Mucosa of descending colon (tissue), 3 donors: ENCODE results near the gene LEKR1. TPM values are rescaled to one million over a fixed set of nuclear protein-coding genes. Genes with fewer than 3 reads are reported as not detected.

Experiments used
- ATAC-seq: fragments of 200-7000 bp; cut with Tn5 transposase; one replicate; pipeline ENCODE4 v1.9.1; 2020; ENCODE audit warnings: mild to moderate bottlenecking, moderate library complexity
- DNase-seq, 3 donors: peaks; one replicate each; pipeline ENCODE4 v3.0.0-alpha.2; 2020
- H3K36me3 ChIP-seq: fragments of 200-600 bp; one replicate; pipeline ENCODE4 v1.8.0; 2021; ENCODE audit warnings: low read depth, mild to moderate bottlenecking
- H3K4me1 ChIP-seq: fragments of 200-600 bp; one replicate; pipeline ENCODE4 v1.8.0; 2021; ENCODE audit warnings: low read depth, mild to moderate bottlenecking
- H3K4me3 ChIP-seq: fragments of 200-600 bp; one replicate; pipeline ENCODE4 v1.8.0; 2021; ENCODE audit warnings: mild to moderate bottlenecking
- H3K9me3 ChIP-seq: fragments of 200-600 bp; one replicate; pipeline ENCODE4 v1.8.0; 2021; ENCODE audit warnings: mild to moderate bottlenecking
- CTCF ChIP-seq: fragments of 200-600 bp; IDR thresholded peaks from one replicate; pipeline ENCODE4 v1.8.0; 2022; ENCODE audit warnings: antibody characterized with exemption, mild to moderate bottlenecking
- intact Hi-C, 2 donors: fragments of 100-400 bp; cut with DNase I in 1 of 2; cut with micrococcal nuclease in 1 of 2; formaldehyde crosslinking; loops; one replicate each; pipeline versions ENCODE4 v1.11.0 to v1.11.1; 2022; cut with DNase I, micrococcal nuclease
- total RNA-seq, 3 donors: library from RNA; stranded (reverse); fragmentation: NEBNext Ultra II Directional in 2 of 3; extraction: Animal tissue kit (Norgen Biotek cat#: 25700) in 2 of 3; gene quantifications; one replicate each; pipeline versions ENCODE4 v1.2.1 to v1.2.4, GENCODE V29; 2021 to 2023
- donor health status: DM: no; HTN: no; CAD: no; lungs with moderate emphysema.
- donor health status: DM: no; HTN: no; CAD: no.
- donor health status: DM: no; HTN: yes; CAD: no.

Gene LEKR1
- total RNA-seq, 3 donors from 2014 or later: 1.9 to 3.5 (median 1.9) TPM

GRCh38 chr3:157001221-157001957, 175.2 kb downstream of the LEKR1 start:
- Histone ChIP-seq H3K4me3 (no peak overlapping the region), H3K36me3 (no peaks in the 10 kb centered on the region), H3K4me1 (no peaks in the 10 kb centered on the region), H3K9me3 (no peaks in the 10 kb centered on the region)
- TF ChIP-seq CTCF: no peak
- intact Hi-C loops: no loop called here
- no peak for DNase-seq
- ATAC-seq: no peak

GRCh38 chr3:157021679-157022078, 195.5 kb downstream of the LEKR1 start:
- no peak for TF ChIP-seq CTCF
- H3K36me3 ChIP-seq: no peaks in the 10 kb centered on the region
- H3K9me3 ChIP-seq: no peaks in the 10 kb centered on the region
- DNase-seq: no peak
- no peak for ATAC-seq
- intact Hi-C loops: no loop called here
- no peaks in the 10 kb centered on the region for H3K4me1 ChIP-seq
- no peak overlapping the region for H3K4me3 ChIP-seq

GRCh38 chr3:157023226-157023625, 197.1 kb downstream of the LEKR1 start:
- no peaks in the 10 kb centered on the region for H3K36me3 ChIP-seq
- H3K9me3 ChIP-seq: no peaks in the 10 kb centered on the region
- H3K4me1 ChIP-seq: no peaks in the 10 kb centered on the region
- DNase-seq (no peak), ATAC-seq (no peak)
- no peak for TF ChIP-seq CTCF
- no peak overlapping the region for H3K4me3 ChIP-seq
- intact Hi-C loops: no loop called here

- Histone ChIP-seq H3K36me3 (no peaks in the 10 kb centered on the region), H3K4me1 (no peaks in the 10 kb centered on the region), H3K9me3 (no peaks in the 10 kb centered on the region), H3K4me3 (no peak overlapping the region)
- ATAC-seq (no peak), DNase-seq (no peak)
- intact Hi-C loops: no loop called here
- TF ChIP-seq CTCF: no peak
Observed at GRCh38 chr3:157026091-157026490, 199.9 kb downstream of the LEKR1 start.

GRCh38 chr3:157027861-157028745, 201.9 kb downstream of the LEKR1 start:
- intact Hi-C loops: no loop called here
- Histone ChIP-seq H3K4me1 (no peaks in the 10 kb centered on the region), H3K9me3 (no peaks in the 10 kb centered on the region), H3K36me3 (no peaks in the 10 kb centered on the region), H3K4me3 (no peak overlapping the region)
- DNase-seq: no peak
- no peak for ATAC-seq
- TF ChIP-seq CTCF: no peak
